Measurements from ENCODE around the gene TAF11L11. TPM values are rescaled to one million over a fixed set of nuclear protein-coding genes. Genes with fewer than 3 reads are reported as not detected.
"Not testable (repeated sequence)": the region's sequence is repeated elsewhere in the genome, so short reads cannot be mapped to it uniquely, and the experiment has no call there.

Gene TAF11L11
- polyA plus RNA-seq, 1 donor from 2014 or later: not detected

DNA sequence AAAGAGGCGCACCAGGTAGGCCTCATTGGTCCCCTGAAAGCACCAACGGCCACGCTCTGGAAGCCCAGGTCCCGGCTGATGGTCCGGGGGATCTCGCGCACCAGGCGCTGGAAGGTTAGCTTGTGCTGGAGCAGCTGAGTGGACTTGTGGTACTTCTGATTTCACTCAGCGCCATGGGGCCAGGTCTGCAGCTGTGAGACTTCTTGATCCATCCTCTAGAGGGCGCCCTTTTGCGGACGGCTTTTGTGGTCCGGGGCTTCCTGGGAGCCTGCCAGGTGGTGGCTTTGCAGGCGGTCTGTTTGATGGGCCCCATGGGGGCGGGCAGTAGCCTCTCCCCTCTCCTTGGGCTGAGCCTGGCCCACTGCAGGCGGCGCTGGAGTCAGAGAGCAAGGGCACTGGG lies 16.6 kb downstream of the TAF11L11 start:
- Histone ChIP-seq H3K4me2 (ENCODE audit: low read length) (no peak overlapping the region), H3K9me2 (ENCODE audit: insufficient read depth, low read length) (no peaks in the 10 kb centered on the region), H3F3A (ENCODE audit: insufficient read depth, low read length, poor library complexity, severe bottlenecking) (no peaks in the 10 kb centered on the region), H3K79me2 (replicated peaks; ENCODE audit: insufficient read depth, low read length) (no peaks in the 10 kb centered on the region), H3K27me3 (ENCODE audit: insufficient read depth, low read depth, low read length) (no peaks in the 10 kb centered on the region), H2AFZ (ENCODE audit: low read depth, low read length) (no peak overlapping the region), H3K4me3 (ENCODE audit: low read length) (no peak overlapping the region), H3K9me3 (ENCODE audit: low read length) (no peaks in the 10 kb centered on the region), H3K9ac (ENCODE audit: low read length) (no peak overlapping the region), H4K20me1 (ENCODE audit: insufficient read depth) (no peaks in the 10 kb centered on the region), H3K36me3 (ENCODE audit: insufficient read depth, low read length) (no peaks in the 10 kb centered on the region), H3K27ac (ENCODE audit: low read length) (no peak overlapping the region)
- TF ChIP-seq RAD21 (conservative IDR thresholded peaks at IDR 0.05): no peak
- TF ChIP-seq SMC3 (conservative IDR thresholded peaks at IDR 0.05; ENCODE audit: poor library complexity): no peak
- TF ChIP-seq, protein P1, sequence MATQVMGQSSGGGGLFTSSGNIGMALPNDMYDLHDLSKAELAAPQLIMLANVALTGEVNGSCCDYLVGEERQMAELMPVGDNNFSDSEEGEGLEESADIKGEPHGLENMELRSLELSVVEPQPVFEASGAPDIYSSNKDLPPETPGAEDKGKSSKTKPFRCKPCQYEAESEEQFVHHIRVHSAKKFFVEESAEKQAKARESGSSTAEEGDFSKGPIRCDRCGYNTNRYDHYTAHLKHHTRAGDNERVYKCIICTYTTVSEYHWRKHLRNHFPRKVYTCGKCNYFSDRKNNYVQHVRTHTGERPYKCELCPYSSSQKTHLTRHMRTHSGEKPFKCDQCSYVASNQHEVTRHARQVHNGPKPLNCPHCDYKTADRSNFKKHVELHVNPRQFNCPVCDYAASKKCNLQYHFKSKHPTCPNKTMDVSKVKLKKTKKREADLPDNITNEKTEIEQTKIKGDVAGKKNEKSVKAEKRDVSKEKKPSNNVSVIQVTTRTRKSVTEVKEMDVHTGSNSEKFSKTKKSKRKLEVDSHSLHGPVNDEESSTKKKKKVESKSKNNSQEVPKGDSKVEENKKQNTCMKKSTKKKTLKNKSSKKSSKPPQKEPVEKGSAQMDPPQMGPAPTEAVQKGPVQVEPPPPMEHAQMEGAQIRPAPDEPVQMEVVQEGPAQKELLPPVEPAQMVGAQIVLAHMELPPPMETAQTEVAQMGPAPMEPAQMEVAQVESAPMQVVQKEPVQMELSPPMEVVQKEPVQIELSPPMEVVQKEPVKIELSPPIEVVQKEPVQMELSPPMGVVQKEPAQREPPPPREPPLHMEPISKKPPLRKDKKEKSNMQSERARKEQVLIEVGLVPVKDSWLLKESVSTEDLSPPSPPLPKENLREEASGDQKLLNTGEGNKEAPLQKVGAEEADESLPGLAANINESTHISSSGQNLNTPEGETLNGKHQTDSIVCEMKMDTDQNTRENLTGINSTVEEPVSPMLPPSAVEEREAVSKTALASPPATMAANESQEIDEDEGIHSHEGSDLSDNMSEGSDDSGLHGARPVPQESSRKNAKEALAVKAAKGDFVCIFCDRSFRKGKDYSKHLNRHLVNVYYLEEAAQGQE (IDR thresholded peaks at IDR 0.05; ENCODE audit: borderline replicate concordance): no peak
- no peak for TF ChIP-seq EP300 (conservative IDR thresholded peaks at IDR 0.05; ENCODE audit: poor library complexity, severe bottlenecking)
- no peak for TF ChIP-seq CTCF (IDR thresholded peaks at IDR 0.05; ENCODE audit: poor library complexity, severe bottlenecking)
- no peak for TF ChIP-seq MXI1 (conservative IDR thresholded peaks at IDR 0.05; ENCODE audit: poor library complexity, severe bottlenecking)
- TF ChIP-seq EZH2 (IDR thresholded peaks at IDR 0.05; ENCODE audit: borderline replicate concordance, insufficient read depth, low read length, poor library complexity, severe bottlenecking): no peak
- no peak for TF ChIP-seq POLR2AphosphoS5 (IDR thresholded peaks at IDR 0.05)

- no peaks in the 10 kb centered on the region for H3K27me3 ChIP-seq (ENCODE audit: insufficient read depth, low read depth, low read length)
- H3K4me3 ChIP-seq (ENCODE audit: low read length): no peak overlapping the region
- no peaks in the 10 kb centered on the region for H4K20me1 ChIP-seq (ENCODE audit: insufficient read depth)
- H2AFZ ChIP-seq (ENCODE audit: low read depth, low read length): no peak overlapping the region
- H3F3A ChIP-seq (ENCODE audit: insufficient read depth, low read length, poor library complexity, severe bottlenecking): no peaks in the 10 kb centered on the region
- H3K36me3 ChIP-seq (ENCODE audit: insufficient read depth, low read length): no peaks in the 10 kb centered on the region
- no peak for TF ChIP-seq POLR2AphosphoS5 (IDR thresholded peaks at IDR 0.05)
- no peak for TF ChIP-seq EZH2 (IDR thresholded peaks at IDR 0.05; ENCODE audit: borderline replicate concordance, insufficient read depth, low read length, poor library complexity, severe bottlenecking)
- TF ChIP-seq EP300 (conservative IDR thresholded peaks at IDR 0.05; ENCODE audit: poor library complexity, severe bottlenecking): no peak
- no peak for TF ChIP-seq MXI1 (conservative IDR thresholded peaks at IDR 0.05; ENCODE audit: poor library complexity, severe bottlenecking)
- no peak for TF ChIP-seq SMC3 (conservative IDR thresholded peaks at IDR 0.05; ENCODE audit: poor library complexity)
- no peak for TF ChIP-seq CTCF (IDR thresholded peaks at IDR 0.05; ENCODE audit: poor library complexity, severe bottlenecking)
- TF ChIP-seq TAF1 (IDR thresholded peaks at IDR 0.05; ENCODE audit: low read depth): no peak
- no peak for TF ChIP-seq RAD21 (conservative IDR thresholded peaks at IDR 0.05)
- TF ChIP-seq, protein P1 (IDR thresholded peaks at IDR 0.05; ENCODE audit: borderline replicate concordance): no peak
- H3K9me2 ChIP-seq (ENCODE audit: insufficient read depth, low read length): no peaks in the 10 kb centered on the region
- no peak overlapping the region for H3K9ac ChIP-seq (ENCODE audit: low read length)
- no peak overlapping the region for H3K27ac ChIP-seq (ENCODE audit: low read length)
- no peaks in the 10 kb centered on the region for H3K79me2 ChIP-seq (replicated peaks; ENCODE audit: insufficient read depth, low read length)
- no peaks in the 10 kb centered on the region for H3K9me3 ChIP-seq (ENCODE audit: low read length)
- no peak overlapping the region for H3K4me2 ChIP-seq (ENCODE audit: low read length)
Observed at GRCh38 chr5:17625686-17626085, 21.7 kb downstream of the TAF11L11 start.

DNA sequence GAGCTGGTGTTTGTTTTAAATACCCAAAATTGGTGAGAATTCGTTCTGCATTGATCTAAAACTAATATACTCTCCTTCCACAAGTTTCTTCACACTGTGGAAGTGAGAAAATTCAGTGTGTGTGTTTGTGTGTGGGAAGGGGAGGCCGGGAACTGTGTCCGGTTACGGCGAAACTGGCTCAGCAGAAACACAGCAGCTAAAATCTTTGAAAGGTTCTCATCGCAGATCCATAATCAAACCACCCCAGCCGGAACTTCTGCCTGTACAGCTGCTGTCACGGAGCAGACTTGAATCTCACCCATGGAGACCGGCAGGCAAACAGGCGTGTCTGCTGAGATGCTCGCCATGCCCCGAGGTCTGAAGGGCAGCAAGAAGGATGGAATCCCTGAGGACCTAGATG lies 27.8 kb downstream of the TAF11L11 start, which contains the start of gene TAF11L13:
TSS of gene TAF11L13 (plus strand) at position 301 of the 400 bp plus-strand sequence.
- not testable (repeated sequence) for H3K9ac ChIP-seq (ENCODE audit: low read length); H3K4me3 ChIP-seq (ENCODE audit: low read length); H3K36me3 ChIP-seq (ENCODE audit: insufficient read depth, low read length); H3F3A ChIP-seq (ENCODE audit: insufficient read depth, low read length, poor library complexity, severe bottlenecking); H3K27me3 ChIP-seq (ENCODE audit: insufficient read depth, low read depth, low read length); H3K9me3 ChIP-seq (ENCODE audit: low read length); H3K4me2 ChIP-seq (ENCODE audit: low read length); H4K20me1 ChIP-seq (ENCODE audit: insufficient read depth); H2AFZ ChIP-seq (ENCODE audit: low read depth, low read length); H3K27ac ChIP-seq (ENCODE audit: low read length); H3K9me2 ChIP-seq (ENCODE audit: insufficient read depth, low read length); H3K79me2 ChIP-seq (replicated peaks; ENCODE audit: insufficient read depth, low read length)
